Panc1 (cell line): Measurements from ENCODE around the gene BRD3. TPM values are rescaled to one million over a fixed set of nuclear protein-coding genes. Genes with fewer than 3 reads are reported as not detected.

Experiments
- ATAC-seq: fragments of 200-7000 bp; cut with Tn5 transposase; 2 replicates; pipeline ENCODE4 v1.9.1; 2020; ENCODE audit warnings: mild to moderate bottlenecking, moderate library complexity
- BruUV-seq: library from RNA; stranded (reverse); fragments of 400-500 nt; replicated peaks from 2 replicates; lab custom pipeline; 2021; lab: Mats Ljungman, UMichigan
- CTCF ChIA-PET: fragments of 300-600 bp; sonication (Branson Sonifier 250); formaldehyde crosslinking; loops from one replicate; lab custom pipeline; 2022; ENCODE audit warnings: antibody characterized with exemption; lab: Charles Lee
- POLR2A ChIA-PET: fragments of 300-600 bp; sonication (Branson Sonifier 250); formaldehyde crosslinking; loops from one replicate; lab custom pipeline; 2022; ENCODE audit warnings: antibody characterized with exemption; lab: Charles Lee
- DNase-seq: peaks from one replicate; pipeline ENCODE4 v3.0.0-alpha.2; 2010; ENCODE audit warnings: low read depth, low spot score
- H3K27ac ChIP-seq: 2 replicates; pipeline ENCODE4 v1.5.1; 2011; ENCODE audit warnings: mild to moderate bottlenecking, low read length, inconsistent platforms
- H3K27me3 ChIP-seq: fragments of 200-500 bp; sonication (Bioruptor generic); 2 replicates; pipeline ENCODE4 v1.6.0; 2014; ENCODE audit warnings: low read length, inconsistent platforms; ENCODE audit not compliant: control insufficient read depth, insufficient read depth
- H3K36me3 ChIP-seq: fragments of 200-500 bp; sonication (Bioruptor generic); 2 replicates; pipeline ENCODE4 v1.5.1; 2014; ENCODE audit warnings: inconsistent platforms, mild to moderate bottlenecking, low read length, moderate library complexity; ENCODE audit not compliant: control insufficient read depth, insufficient read depth
- H3K4me1 ChIP-seq: 2 replicates; pipeline ENCODE4 v1.5.1; 2011; ENCODE audit warnings: inconsistent platforms, mild to moderate bottlenecking, low read length, moderate library complexity; ENCODE audit not compliant: control insufficient read depth, insufficient read depth
- H3K4me3 ChIP-seq, 2 experiments: 2 replicates each; pipeline ENCODE4 v1.5.1; 2011 to 2012; ENCODE audit warnings: low read depth in 2 of 2, low read length in 2 of 2, mild to moderate bottlenecking in 2 of 2, inconsistent platforms in 1 of 2, moderate library complexity in 1 of 2
- H3K9me3 ChIP-seq: fragments of 200-500 bp; sonication (Bioruptor generic); 2 replicates; pipeline ENCODE4 v1.5.1; 2014; ENCODE audit warnings: low read depth, mild to moderate bottlenecking, inconsistent platforms, low read length, moderate library complexity; ENCODE audit not compliant: control insufficient read depth, insufficient read depth
- POLR2AphosphoS5 ChIP-seq: IDR thresholded peaks from 2 replicates; pipeline ENCODE4 v1.6.1; 2012; ENCODE audit warnings: mild to moderate bottlenecking, low read depth, low read length, moderate library complexity
- SIN3A ChIP-seq: IDR thresholded peaks from 2 replicates; pipeline ENCODE4 v1.6.1; 2012; ENCODE audit warnings: low read depth, mild to moderate bottlenecking, low read length, moderate library complexity, borderline replicate concordance; ENCODE audit not compliant: insufficient read depth
- TCF7L2 ChIP-seq: IDR thresholded peaks from 2 replicates; pipeline ENCODE4 v1.6.1; 2011; ENCODE audit warnings: mild to moderate bottlenecking, low read depth, low read length, inconsistent platforms
- in situ Hi-C: cut with HindIII; loops from 2 replicates; pipeline ENCODE4 v1.10.0; 2016; ENCODE audit warnings: low sequenced_read_pairs, low pct_unique_long_range_greater_than_20kb
- intact Hi-C: fragments of 100-400 bp; cut with micrococcal nuclease; formaldehyde crosslinking; loops from one replicate; pipeline ENCODE4 v1.10.0; 2022; ENCODE audit not compliant: unreplicated experiment
- total RNA-seq: library from RNA; stranded (reverse); gene quantifications from one replicate; pipeline ENCODE4 v1.2.1, GENCODE V29; 2021; ENCODE audit not compliant: unreplicated experiment
- TF ChIP-seq, protein P1 (sequence below): fragments of 450-650 bp; IDR thresholded peaks from 2 replicates; pipeline ENCODE4 v1.5.1; 2017; ENCODE audit warnings: mild to moderate bottlenecking
- TF ChIP-seq, protein P2 (sequence below), 2 experiments: IDR thresholded peaks; 2 replicates each; pipeline ENCODE4 v1.6.1; 2011 to 2012; ENCODE audit warnings: low read depth in 2 of 2, control low read depth in 1 of 2, low read length in 1 of 2, mild to moderate bottlenecking in 1 of 2, moderate library complexity in 1 of 2; ENCODE audit not compliant: insufficient read depth in 1 of 2

The BRD3 gene
- total RNA-seq, 1 experiment from 2014 or later = 27.6 TPM

DNA sequence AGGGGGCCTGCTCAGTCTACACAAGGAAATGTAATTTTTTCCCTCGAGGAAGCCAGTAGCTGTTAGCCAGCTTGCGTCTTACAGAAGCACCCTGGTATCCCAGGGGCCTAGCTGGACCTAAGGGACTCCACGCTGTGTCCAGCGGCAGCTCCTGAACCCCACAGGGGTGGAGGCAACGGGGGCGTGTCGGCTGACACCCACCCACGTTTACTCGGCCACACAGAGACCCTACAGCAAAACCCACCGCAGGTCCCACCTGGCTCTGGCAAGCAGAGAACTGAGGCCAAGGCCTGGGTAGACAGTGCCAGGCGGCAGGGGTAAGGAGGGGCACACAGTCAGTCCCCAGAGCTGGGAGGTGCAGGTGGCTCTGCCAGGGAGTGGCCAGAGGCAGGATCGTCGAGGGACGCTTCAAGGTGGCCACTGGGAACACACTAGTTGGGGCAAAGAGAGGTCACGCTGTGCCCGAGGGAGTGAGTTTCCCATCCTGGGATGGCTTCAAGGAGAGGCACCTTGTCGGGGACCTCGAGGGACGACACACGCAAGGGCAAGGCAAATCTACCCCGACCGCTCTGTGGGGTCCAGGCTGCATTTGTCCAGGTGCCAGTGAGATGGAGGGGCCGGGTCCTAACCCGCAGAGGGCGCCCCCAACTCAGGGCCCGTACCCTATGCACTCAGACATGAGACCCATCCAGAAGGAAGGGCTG is 21.8 kb downstream of the BRD3 start:
- ATAC-seq (no peak), DNase-seq (no peak)
- BruUV-seq = no TSS peak
- CTCF ChIA-PET = no interaction called here
- in situ Hi-C loops = no loop called here
- Histone ChIP-seq H3K27me3 (no peaks in the 10 kb centered on the region), H3K27ac (no peak overlapping the region), H3K9me3 (no peaks in the 10 kb centered on the region), H3K4me1 (no peaks in the 10 kb centered on the region), H3K4me3 (no peak overlapping the region), H3K36me3 (no peaks in the 10 kb centered on the region)
- POLR2A ChIA-PET = no interaction called here
- no peak for TF ChIP-seq TCF7L2
- TF ChIP-seq, protein P1, sequence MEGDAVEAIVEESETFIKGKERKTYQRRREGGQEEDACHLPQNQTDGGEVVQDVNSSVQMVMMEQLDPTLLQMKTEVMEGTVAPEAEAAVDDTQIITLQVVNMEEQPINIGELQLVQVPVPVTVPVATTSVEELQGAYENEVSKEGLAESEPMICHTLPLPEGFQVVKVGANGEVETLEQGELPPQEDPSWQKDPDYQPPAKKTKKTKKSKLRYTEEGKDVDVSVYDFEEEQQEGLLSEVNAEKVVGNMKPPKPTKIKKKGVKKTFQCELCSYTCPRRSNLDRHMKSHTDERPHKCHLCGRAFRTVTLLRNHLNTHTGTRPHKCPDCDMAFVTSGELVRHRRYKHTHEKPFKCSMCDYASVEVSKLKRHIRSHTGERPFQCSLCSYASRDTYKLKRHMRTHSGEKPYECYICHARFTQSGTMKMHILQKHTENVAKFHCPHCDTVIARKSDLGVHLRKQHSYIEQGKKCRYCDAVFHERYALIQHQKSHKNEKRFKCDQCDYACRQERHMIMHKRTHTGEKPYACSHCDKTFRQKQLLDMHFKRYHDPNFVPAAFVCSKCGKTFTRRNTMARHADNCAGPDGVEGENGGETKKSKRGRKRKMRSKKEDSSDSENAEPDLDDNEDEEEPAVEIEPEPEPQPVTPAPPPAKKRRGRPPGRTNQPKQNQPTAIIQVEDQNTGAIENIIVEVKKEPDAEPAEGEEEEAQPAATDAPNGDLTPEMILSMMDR = no peak
- no peak for TF ChIP-seq POLR2AphosphoS5
- TF ChIP-seq, protein P2, sequence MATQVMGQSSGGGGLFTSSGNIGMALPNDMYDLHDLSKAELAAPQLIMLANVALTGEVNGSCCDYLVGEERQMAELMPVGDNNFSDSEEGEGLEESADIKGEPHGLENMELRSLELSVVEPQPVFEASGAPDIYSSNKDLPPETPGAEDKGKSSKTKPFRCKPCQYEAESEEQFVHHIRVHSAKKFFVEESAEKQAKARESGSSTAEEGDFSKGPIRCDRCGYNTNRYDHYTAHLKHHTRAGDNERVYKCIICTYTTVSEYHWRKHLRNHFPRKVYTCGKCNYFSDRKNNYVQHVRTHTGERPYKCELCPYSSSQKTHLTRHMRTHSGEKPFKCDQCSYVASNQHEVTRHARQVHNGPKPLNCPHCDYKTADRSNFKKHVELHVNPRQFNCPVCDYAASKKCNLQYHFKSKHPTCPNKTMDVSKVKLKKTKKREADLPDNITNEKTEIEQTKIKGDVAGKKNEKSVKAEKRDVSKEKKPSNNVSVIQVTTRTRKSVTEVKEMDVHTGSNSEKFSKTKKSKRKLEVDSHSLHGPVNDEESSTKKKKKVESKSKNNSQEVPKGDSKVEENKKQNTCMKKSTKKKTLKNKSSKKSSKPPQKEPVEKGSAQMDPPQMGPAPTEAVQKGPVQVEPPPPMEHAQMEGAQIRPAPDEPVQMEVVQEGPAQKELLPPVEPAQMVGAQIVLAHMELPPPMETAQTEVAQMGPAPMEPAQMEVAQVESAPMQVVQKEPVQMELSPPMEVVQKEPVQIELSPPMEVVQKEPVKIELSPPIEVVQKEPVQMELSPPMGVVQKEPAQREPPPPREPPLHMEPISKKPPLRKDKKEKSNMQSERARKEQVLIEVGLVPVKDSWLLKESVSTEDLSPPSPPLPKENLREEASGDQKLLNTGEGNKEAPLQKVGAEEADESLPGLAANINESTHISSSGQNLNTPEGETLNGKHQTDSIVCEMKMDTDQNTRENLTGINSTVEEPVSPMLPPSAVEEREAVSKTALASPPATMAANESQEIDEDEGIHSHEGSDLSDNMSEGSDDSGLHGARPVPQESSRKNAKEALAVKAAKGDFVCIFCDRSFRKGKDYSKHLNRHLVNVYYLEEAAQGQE (IDR thresholded peaks at IDR 0.05; ENCODE audit: insufficient read depth in 1 of 2, low read depth in 2 of 2, low read length in 1 of 2) = no peak
- TF ChIP-seq SIN3A = no peak
- intact Hi-C loops = no loop called here

DNA sequence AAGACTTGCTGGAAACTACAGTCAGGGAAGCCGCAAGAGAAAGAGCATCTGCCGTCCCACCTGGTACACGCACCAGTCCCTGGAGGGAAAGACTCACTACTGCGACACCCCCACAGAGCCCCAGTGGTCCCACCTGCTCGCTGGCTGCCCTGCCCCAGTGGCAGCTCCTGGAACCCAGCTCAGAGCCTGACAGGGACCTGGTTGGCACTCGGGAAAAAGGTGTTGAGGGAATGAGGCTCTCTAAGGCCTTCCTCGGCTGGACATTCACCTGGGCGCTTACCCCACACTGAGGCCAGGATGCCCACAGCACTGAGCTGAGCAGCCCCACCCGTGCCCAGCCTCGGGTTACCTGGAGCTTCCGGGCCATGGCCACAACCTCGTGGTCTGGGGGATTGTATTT is 22.9 kb downstream of the BRD3 start:
- no peaks in the 10 kb centered on the region for H3K9me3 ChIP-seq
- DNase-seq (no peak), ATAC-seq (no peak)
- no peak overlapping the region for H3K27ac ChIP-seq
- ChIA-PET CTCF (no interaction called here), POLR2A (no interaction called here)
- no peak overlapping the region for H3K4me3 ChIP-seq
- no peaks in the 10 kb centered on the region for H3K27me3 ChIP-seq
- in situ Hi-C loops (no loop called here), intact Hi-C loops (no loop called here)
- H3K4me1 ChIP-seq = no peaks in the 10 kb centered on the region
- TF ChIP-seq TCF7L2 (no peak), POLR2AphosphoS5 (no peak), SIN3A (no peak)
- TF ChIP-seq, protein P1 = no peak
- TF ChIP-seq, protein P2 (IDR thresholded peaks at IDR 0.05; ENCODE audit: insufficient read depth in 1 of 2, low read depth in 2 of 2, low read length in 1 of 2) = no peak
- no peaks in the 10 kb centered on the region for H3K36me3 ChIP-seq
- no TSS peak for BruUV-seq
